Jurkat, Clone E6-1 (cell line): ENCODE data around the gene ONECUT3.
A peak's percentile ranks its signal among the peaks of the same experiment; 100 is the strongest.

Experiments used
- DNase-seq: peaks from one replicate; pipeline ENCODE4 v3.0.0-alpha.2; 2011; ENCODE audit warnings: low read depth, low spot score
- H3K4me3 ChIP-seq: 2 replicates; pipeline ENCODE4 v1.5.1; 2011; ENCODE audit warnings: mild to moderate bottlenecking, low read length, control low read depth, moderate library complexity

The ONECUT3 gene

GRCh38 chr19:1819341-1820255, 66.3 kb downstream of the ONECUT3 start:
- no peak for DNase-seq
- no peak overlapping the region for H3K4me3 ChIP-seq

GRCh38 chr19:1822210-1822609, 68.9 kb downstream of the ONECUT3 start:
- DNase-seq, result no peak
- H3K4me3 ChIP-seq, result no peak overlapping the region

GRCh38 chr19:1823020-1823419, 69.7 kb downstream of the ONECUT3 start:
- DNase-seq, result no peak
- no peak overlapping the region for H3K4me3 ChIP-seq

GRCh38 chr19:1823539-1824251, 70.4 kb downstream of the ONECUT3 start:
- DNase-seq, result no peak
- no peak overlapping the region for H3K4me3 ChIP-seq

- no peak for DNase-seq
Observed at GRCh38 chr19:1824252-1824622, 70.9 kb downstream of the ONECUT3 start.

GRCh38 chr19:1825909-1826556, 72.7 kb downstream of the ONECUT3 start:
- no peak overlapping the region for H3K4me3 ChIP-seq
- peak; percentile 32 for DNase-seq

More at GRCh38 chr19:1824252-1824622, 70.9 kb downstream of the ONECUT3 start:
- no peak overlapping the region for H3K4me3 ChIP-seq

GRCh38 chr19:1826557-1827521, 73.5 kb downstream of the ONECUT3 start:
- no peak for DNase-seq
- H3K4me3 ChIP-seq, result no peak overlapping the region

- DNase-seq, result no peak
- no peak overlapping the region for H3K4me3 ChIP-seq
Observed at GRCh38 chr19:1827566-1828278, 74.4 kb downstream of the ONECUT3 start.

- no peak overlapping the region for H3K4me3 ChIP-seq
- DNase-seq, result no peak
Observed at GRCh38 chr19:1828279-1829238, 75.3 kb downstream of the ONECUT3 start.

GRCh38 chr19:1829958-1830357, 76.7 kb downstream of the ONECUT3 start:
- DNase-seq, result no peak

GRCh38 chr19:1830568-1830967, 77.3 kb downstream of the ONECUT3 start:
- DNase-seq, result no peak
- no peak overlapping the region for H3K4me3 ChIP-seq

More at GRCh38 chr19:1829958-1830357, 76.7 kb downstream of the ONECUT3 start:
- no peak overlapping the region for H3K4me3 ChIP-seq
